T1000 (cell line): ENCODE results near the gene TRIM44.
"Not testable (repeated sequence)": the region's sequence is repeated elsewhere in the genome, so short reads cannot be mapped to it uniquely, and the experiment has no call there.

ENCODE experiments used
- DNase-seq: peaks from one replicate; lab custom pipeline; 2025; ENCODE audit warnings: mixed read lengths; lab: John Stamatoyannopoulos, UW

TRIM44 gene

GRCh38 chr11:35815556-35816315 is 153.2 kb downstream of the TRIM44 start:
- no peak for DNase-seq

DNA sequence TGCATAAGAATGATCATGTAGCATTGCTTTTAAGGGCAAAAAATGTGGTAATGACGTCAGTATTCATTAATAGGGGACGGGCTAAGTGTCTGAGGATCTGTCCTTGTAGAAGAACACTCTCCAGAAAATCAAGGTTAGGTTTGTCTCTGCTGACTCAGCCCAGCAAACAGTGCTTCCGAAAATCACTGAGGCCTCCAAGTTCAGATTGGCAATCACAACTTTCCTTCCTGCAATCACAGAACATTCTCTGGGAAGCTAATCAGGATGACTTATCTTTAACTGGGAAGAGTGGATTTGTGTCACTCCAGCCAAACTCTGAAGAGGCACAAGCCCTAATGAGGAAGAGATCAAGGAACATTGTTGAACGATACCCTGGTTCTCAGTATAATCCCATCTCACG is 158.0 kb downstream of the TRIM44 start:
- DNase-seq: no peak

DNA sequence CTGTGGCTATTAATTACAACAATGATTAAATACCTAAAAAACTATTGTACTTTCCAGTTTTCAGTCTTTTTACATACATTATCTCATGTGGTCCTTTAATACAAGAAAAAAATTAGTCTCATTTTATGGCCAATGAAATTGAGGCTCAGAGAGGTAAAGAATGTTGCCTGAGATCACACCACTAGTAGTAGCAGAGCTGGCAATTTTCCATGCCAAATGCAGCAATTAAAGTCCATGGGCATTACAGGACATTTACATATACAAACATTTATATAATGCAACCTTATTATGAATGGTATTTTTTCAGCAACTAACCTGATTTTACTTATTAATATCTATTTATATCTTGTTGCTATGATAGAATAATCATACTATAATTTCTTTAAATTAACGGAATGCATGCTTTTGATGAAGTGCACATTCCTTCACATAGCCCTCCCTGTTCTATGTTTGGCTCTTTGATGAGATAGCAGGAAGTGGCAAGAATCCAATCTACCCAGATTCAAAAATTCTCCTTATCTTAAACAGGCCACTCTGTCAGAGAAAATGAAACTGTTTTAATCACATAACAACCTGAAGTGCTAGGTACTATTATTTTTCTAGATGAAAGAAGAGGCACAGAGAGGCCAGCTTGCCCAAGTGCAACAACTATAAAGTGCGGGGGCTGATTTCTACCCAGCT is 160.4 kb downstream of the TRIM44 start:
- no peak for DNase-seq

DNA sequence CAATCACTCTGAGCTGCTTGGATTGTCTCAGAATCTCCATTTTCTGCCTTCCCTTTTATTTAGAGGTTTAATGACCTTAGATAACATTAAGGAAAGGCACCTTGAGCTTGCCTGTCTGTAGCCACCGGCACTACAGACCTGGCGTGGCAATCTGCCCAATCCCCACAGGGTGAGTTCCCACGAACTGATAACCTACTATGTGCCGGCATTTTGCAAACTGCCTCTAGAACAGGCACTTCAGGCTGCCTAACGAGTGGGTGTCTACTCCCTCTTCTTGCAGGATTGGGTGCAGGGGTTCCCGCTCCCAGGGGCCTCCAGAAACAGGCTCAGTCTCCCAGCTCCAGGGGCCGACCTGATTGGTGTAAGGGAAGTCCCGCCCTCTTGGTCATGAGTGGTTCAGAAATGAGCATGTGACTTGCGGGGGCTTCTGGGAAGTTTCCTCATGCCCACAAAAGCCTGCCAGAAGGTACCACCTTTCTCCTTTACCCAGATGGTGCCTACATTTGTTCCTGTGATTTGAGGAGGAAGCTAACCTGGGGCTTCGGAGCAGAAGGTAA is 161.2 kb downstream of the TRIM44 start:
- no peak for DNase-seq

DNA sequence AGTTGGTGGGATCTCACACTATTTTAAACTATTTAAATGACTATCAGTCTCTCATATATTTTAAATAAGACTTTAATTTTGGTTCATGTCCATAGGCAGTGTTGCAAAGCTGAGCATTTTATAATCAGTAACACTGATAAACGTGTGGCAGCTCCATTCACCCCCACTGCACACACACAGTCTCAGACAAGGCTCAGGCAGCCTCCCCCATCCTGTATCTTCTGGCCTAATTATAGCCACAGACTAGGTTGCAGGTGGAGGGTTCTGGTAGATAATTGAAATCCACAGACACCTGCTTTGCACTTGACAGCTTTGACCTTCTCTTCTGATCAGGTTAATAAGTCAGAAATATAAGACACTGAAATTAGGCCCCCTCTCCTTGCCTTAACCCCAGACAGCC is 162.8 kb downstream of the TRIM44 start:
- no peak for DNase-seq

DNA sequence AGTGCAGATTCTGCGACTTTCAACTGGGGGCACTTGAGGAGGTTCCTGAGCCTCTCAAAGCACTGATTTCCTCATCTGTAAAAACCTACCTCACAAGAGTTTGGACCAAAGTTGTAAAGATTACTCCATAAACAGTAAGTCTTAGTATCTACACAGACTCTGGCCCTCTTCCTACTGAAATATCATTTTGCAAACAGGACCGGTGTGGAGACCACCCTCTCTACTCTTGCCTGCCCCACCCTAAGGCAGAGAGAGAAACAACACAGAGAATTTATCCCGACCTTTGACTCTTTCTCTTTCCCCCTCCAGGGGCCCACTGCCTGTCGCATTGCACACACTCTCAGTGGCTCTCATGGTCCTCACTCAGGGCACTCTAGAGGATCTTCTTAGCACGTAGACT is 163.4 kb downstream of the TRIM44 start:
- no peak for DNase-seq

GRCh38 chr11:35826949-35827348 is 164.4 kb downstream of the TRIM44 start:
- no peak for DNase-seq

DNA sequence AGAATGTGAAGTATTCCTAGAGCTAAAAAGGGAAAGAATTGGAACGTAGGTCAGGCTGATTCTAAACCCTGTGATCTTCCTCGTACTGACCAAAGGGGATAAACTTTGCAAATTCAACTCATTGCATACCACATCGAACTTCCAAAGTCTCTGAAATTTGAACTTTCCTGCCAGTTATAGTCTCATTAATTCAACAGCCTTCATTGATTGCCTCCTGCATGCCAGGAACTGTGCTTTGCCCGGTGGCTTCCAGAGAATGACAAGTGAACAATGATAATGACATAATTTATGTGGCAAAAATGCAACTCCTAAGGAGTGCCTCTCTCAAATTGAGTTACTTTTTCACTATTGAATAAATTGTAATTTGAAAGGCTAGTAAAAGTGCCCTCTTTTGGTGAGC is 173.6 kb downstream of the TRIM44 start:
- no peak for DNase-seq

DNA sequence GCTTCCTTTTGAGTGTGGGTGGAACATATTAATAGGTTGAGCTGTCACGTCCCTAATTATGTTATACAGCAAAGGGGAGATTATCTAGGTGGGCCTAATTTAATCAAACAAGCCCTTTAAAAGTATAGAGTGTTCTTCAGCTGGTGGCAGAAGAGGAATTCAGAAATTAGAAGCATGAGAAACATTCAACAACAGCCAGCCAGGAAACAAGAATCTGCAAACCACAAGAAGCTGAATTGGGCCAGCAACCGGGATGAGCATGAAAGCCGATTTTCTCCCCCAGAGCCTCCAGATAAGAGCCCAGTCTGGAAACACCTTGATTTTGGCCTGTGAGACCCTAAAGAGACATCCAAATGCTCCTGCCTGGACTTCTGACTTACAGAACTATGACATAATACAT is 175.5 kb downstream of the TRIM44 start:
- DNase-seq: no peak

- not testable (repeated sequence) for DNase-seq
Measured at GRCh38 chr11:35838697-35839367, 176.3 kb downstream of the TRIM44 start.

DNA sequence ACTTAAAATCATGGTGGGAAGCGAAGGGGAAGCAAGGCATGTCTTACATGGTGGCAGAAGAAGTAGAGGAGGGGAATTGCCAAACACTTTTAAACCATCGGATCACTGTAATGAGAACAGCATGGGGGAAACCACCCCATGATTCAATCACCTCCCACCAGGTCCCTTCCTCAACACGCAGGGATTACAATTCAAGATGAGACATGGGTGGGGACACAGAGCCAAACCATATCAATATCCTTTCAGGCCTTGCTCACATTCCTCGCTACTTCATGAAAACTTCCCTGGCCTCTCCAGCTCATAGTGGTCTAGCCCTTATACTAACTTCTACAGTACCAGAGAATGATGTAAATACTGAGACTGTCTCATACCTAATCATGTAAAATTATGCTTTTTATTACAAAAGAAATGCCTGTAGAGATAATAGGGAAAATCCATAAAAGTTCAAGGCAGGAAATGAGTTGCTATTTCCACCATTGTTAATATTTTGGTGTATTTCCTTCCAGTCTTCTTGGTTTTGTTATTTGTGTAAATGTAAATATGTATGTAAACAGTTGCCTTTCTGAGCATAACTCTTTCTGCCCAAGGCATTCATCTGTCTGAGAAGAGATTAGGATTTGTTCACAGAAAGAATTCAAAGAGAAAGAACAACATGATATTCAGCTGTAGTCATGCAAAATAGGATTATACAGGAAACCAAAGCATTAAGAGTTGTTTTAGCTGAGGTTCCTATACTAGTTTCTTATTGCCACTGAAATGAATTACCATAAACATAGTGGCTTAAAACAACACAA is 177.0 kb downstream of the TRIM44 start:
- DNase-seq: no peak

DNA sequence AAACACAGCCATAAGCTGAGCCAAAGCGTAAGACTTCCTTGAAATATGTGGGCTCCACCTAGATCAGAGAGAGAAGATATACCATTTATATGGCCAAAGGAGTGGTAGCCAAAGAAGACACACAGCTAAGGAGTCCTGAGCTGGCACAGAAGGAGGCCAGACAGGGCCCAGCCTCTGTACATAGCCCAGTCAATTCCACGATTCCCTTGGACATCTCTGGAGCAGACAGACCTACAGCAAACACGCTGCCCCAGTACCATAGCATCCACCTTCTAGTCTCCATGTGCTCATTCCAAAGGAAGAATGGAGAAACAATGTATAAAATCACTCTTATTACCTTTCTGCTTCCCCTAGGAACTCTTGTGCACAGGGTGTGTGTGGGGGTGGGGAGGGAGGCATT is 179.2 kb downstream of the TRIM44 start:
- no peak for DNase-seq

DNA sequence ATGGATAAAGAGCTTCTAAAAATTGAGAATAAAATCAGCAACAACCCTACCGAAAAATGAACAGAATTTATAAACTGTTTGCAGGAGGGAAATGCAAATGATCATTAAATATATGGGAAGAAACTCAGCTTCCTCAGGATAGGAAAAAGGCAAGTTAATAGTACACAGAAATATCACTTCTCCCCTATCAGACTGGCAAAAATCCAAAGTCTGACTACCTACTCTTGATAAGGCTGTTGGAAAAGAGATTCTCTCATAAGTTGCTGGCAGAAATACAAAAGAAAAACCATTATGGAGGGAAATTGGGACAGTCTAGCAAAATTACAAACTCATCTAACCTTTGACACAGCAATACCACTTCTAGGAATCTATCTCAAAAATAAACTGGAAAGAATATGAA is 180.4 kb downstream of the TRIM44 start:
- DNase-seq: no peak

- no peak for DNase-seq
Measured at GRCh38 chr11:35844579-35844978, 182.0 kb downstream of the TRIM44 start.

- no peak for DNase-seq
Measured at GRCh38 chr11:35845860-35846259, 183.3 kb downstream of the TRIM44 start.

DNA sequence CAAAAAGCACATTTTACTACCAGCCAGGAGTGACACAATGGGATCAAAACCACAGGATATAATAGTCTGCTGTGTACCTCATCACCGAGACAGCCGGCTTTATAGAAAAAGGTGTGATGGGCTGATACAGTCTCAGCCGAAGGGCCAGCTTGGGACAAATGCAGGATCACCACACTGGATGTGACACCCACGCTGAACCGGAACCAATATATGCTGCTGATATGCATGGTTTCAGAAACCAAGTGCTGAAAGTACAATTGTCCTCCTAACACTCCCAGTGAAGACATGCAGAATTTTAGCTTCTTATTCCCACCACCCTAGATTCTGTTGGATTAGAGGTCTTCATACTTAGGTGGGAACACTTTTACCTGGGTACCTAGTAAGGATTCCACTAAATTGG is 184.3 kb downstream of the TRIM44 start:
- no peak for DNase-seq

- DNase-seq: no peak
Measured at GRCh38 chr11:35847473-35847872, 184.9 kb downstream of the TRIM44 start.

DNA sequence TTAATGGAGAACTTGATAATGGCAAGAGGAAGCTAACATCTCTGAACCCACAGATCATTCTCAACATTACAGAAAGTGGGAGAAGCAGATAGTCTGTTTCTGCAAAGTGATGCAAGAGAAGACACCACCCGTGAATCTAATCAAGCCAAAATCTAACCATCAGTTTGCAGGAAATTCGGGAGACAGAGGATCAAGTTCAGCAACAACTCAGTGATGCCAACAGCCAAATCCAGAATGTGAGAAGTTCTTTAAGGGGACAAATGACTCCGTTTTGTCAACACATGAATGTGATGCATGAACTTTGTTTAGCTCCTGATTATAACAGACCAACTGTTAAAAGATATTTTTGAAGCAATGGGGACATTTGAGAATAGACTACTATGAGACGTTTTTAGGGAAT is 186.0 kb downstream of the TRIM44 start:
- DNase-seq: no peak

GRCh38 chr11:35850191-35850590 is 187.6 kb downstream of the TRIM44 start:
- DNase-seq: no peak

- DNase-seq: no peak
Measured at GRCh38 chr11:35851342-35851741, 188.8 kb downstream of the TRIM44 start.

- DNase-seq: no peak
Measured at GRCh38 chr11:35852056-35852455, 189.5 kb downstream of the TRIM44 start.

DNA sequence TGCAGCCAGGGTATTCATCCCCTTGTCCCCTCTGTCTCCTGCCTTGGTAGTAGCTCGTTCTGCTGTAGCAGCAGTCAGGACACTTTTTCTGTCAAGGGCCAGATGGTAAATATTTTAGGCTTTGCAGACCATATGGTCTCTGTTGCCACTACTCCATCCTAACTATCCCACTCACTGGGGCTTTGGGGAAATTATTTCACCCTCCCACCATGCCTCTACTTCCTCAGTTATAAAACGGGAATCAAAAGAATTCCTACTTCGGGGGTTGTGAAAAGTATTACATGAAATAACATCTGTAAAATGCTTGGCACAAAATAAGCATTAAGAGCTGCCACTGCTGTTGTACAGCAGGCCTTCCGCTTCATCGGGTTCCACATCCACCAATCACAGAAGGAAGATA is 191.4 kb downstream of the TRIM44 start:
- no peak for DNase-seq
